ENCODE measurements around the gene SBK1.

Gene SBK1

DNA sequence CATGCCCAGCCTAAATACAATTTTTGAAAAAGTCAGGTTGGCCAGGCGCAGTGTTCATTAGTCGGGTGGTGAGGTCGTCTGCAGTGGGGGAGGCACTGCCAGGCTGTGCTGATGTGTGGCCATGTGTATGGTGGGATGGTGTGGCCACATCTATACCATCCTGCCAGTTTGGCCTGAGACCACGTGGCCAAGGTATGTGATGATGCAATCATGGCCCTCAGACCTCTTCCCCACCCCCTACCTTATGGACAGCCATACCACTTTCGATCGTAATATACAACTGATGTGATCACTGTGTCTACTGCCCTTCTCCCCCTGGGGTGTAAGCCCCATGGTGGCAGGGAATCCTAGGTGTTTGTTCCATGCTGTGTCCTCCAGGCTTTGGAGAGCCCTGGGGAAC, 23.7 kb downstream of the SBK1 start:
- no peak overlapping the region for H3K27ac ChIP-seq (ENCODE audit: low read length)
- H3K27me3 ChIP-seq (ENCODE audit: control insufficient read depth, insufficient read depth, low read length), result no peaks in the 10 kb centered on the region
- no peak overlapping the region for H3K4me3 ChIP-seq (ENCODE audit: low read length)
- no peaks in the 10 kb centered on the region; the same call in 1 of the 2 replicates for H3K4me1 ChIP-seq (ENCODE audit: control insufficient read depth, insufficient read depth, low read length)
- no CpG with 5 or more reads among the region's 6 CpGs for WGBS (ENCODE audit: insufficient coverage, insufficient read length)
- peaks cover 13% of the 10 kb centered on the region for H3K36me3 ChIP-seq (ENCODE audit: control insufficient read depth, insufficient read depth, low read length)
- no peak for DNase-seq (ENCODE audit: low read depth, low spot score)
- H3K9me3 ChIP-seq (ENCODE audit: control insufficient read depth, insufficient read depth, low read length), result no peaks in the 10 kb centered on the region

DNA sequence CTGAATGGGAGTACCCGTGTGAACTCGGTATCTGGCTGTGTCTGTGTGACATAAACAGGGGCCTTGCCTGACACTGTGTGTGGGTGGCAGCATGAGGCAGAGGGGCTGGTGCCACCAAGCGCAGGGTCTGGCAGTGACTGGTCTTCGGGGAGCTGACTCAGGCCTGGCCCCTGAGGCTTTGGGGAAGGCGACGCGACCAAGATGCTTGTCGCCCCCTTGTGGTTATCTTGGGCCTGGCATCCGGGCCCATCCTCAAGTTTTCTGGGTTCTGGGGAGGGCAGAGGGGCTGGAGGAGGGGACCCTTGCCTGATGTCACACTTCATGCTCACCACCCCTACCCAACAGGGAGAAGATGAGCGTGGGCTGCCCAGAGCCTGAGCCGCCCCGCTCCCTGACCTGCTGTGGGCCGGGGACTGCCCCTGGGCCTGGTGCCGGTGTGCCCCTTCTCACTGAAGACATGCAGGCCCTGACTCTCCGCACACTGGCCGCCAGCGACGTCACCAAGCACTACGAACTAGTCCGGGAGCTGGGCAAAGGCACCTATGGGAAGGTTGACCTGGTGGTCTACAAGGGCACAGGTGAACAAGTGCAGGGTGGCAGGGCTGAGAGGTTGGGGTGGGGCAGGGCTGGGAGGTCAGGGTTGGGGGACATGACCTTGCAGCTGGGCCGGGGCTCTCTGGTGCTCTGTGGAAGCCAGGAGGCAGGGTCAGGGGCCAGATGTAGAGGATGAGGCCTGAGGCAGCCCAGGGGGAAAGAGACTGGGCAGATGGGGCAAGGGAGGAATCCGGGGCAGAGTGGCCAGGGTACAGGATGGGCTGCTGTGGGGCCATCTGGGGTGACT, 24.9 kb downstream of the SBK1 start:
- Histone ChIP-seq H3K9me3 (ENCODE audit: control insufficient read depth, insufficient read depth, low read length) (no peaks in the 10 kb centered on the region), H3K4me3 (ENCODE audit: low read length) (no peak overlapping the region), H3K27ac (ENCODE audit: low read length) (no peak overlapping the region), H3K4me1 (ENCODE audit: control insufficient read depth, insufficient read depth, low read length) (no peaks in the 10 kb centered on the region; the same call in 1 of the 2 replicates), H3K27me3 (ENCODE audit: control insufficient read depth, insufficient read depth, low read length) (no peaks in the 10 kb centered on the region), H3K36me3 (ENCODE audit: control insufficient read depth, insufficient read depth, low read length) (peaks cover 13% of the 10 kb centered on the region)
- no CpG with 5 or more reads among the region's 22 CpGs for WGBS (ENCODE audit: insufficient coverage, insufficient read length)
- DNase-seq (ENCODE audit: low read depth, low spot score), result no peak

DNA sequence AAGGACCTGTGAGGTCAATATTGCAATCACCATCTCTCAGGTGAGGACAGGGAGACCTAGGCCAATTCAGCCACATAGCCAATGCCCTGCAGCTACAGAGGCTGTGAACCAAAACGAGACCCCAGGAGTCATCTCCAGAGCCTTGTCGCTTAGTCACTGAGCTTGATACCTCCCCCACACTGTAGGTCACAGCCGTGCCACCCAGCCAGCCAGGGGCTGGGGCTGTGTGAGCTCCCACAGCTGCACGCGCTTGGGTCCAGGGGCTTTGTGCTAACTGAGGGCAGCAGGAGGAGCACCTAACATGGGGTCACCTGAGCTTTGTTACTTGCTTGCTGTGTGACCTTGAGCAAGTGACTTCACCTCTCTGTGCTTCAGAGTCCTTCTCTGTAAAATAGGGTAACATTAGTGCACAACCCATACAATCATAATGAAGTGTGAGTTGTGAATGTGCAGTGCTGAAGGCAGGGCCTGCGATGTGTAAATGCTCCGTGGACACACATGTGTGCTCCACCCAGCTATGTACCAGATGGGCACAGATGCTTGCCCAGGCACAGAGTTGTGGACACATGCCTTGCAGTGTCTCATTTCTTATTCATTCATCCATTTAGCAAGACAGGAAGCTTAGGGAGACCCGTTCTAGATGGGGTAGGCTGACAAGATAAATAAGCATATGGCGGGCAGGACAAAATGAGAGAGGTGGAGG, 25.9 kb downstream of the SBK1 start:
- H3K4me1 ChIP-seq (ENCODE audit: control insufficient read depth, insufficient read depth, low read length), result no peaks in the 10 kb centered on the region; the same call in 1 of the 2 replicates
- no peak overlapping the region for H3K27ac ChIP-seq (ENCODE audit: low read length)
- DNase-seq (ENCODE audit: low read depth, low spot score), result no peak
- no peaks in the 10 kb centered on the region for H3K9me3 ChIP-seq (ENCODE audit: control insufficient read depth, insufficient read depth, low read length)
- no CpG with 5 or more reads among the region's 9 CpGs for WGBS (ENCODE audit: insufficient coverage, insufficient read length)
- H3K27me3 ChIP-seq (ENCODE audit: control insufficient read depth, insufficient read depth, low read length), result no peaks in the 10 kb centered on the region
- no peak overlapping the region for H3K4me3 ChIP-seq (ENCODE audit: low read length)
- H3K36me3 ChIP-seq (ENCODE audit: control insufficient read depth, insufficient read depth, low read length), result peaks cover 13% of the 10 kb centered on the region

DNA sequence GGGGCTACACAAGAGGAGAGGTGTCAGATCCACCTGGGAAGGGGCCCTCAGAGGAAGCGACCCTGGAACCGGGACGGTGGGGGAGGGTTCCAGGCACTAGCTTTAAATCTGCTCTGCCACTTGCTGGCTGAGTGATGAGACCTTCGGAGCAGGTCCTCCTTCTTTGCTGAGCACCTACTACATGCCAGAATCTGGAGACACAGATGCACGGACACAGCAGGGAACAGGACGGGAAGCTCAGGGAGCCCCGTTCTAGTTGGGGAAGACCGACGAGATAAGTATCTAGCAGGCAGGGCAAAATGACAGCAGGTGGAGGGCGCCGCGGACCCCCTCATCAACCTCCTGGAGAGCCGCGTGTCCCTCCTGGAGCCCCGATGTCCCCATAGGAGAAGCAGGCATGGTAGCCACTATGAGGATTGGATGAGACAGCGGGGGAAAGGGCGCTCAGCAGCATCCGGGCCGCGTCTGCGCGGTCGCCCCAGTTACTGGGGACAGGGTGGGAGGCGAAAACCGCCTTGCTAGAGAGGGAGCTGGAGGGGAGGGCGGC, 27.2 kb downstream of the SBK1 start:
- H3K36me3 ChIP-seq (ENCODE audit: control insufficient read depth, insufficient read depth, low read length), result peaks cover 13% of the 10 kb centered on the region

DNA sequence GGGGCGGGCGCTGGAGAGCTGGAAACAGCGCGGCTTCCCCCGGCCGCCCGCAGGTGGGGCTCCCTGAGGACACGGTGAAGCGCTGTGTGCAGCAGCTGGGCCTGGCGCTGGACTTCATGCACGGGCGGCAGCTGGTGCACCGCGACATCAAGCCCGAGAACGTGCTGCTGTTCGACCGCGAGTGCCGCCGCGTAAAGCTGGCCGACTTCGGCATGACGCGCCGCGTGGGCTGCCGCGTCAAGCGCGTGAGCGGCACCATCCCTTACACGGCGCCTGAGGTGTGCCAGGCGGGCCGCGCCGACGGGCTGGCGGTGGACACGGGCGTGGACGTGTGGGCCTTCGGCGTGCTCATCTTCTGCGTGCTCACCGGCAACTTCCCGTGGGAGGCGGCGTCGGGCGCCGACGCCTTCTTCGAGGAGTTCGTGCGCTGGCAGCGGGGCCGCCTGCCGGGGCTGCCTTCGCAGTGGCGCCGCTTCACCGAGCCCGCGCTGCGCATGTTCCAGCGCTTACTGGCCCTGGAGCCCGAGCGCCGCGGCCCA, 27.8 kb downstream of the SBK1 start:
- WGBS (ENCODE audit: insufficient coverage, insufficient read length), result no CpG with 5 or more reads among the region's 73 CpGs
- DNase-seq (ENCODE audit: low read depth, low spot score), result no peak
- H3K36me3 ChIP-seq (ENCODE audit: control insufficient read depth, insufficient read depth, low read length), result peaks cover 13% of the 10 kb centered on the region

More for the DNA sequence above, 27.2 kb downstream of the SBK1 start:
- no peak overlapping the region for H3K27ac ChIP-seq (ENCODE audit: low read length)
- no CpG with 5 or more reads among the region's 26 CpGs for WGBS (ENCODE audit: insufficient coverage, insufficient read length)
- no peak overlapping the region for H3K4me3 ChIP-seq (ENCODE audit: low read length)
- no peaks in the 10 kb centered on the region; the same call in 1 of the 2 replicates for H3K4me1 ChIP-seq (ENCODE audit: control insufficient read depth, insufficient read depth, low read length)
- no peaks in the 10 kb centered on the region for H3K9me3 ChIP-seq (ENCODE audit: control insufficient read depth, insufficient read depth, low read length)
- H3K27me3 ChIP-seq (ENCODE audit: control insufficient read depth, insufficient read depth, low read length), result no peaks in the 10 kb centered on the region
- no peak for DNase-seq (ENCODE audit: low read depth, low spot score)

DNA sequence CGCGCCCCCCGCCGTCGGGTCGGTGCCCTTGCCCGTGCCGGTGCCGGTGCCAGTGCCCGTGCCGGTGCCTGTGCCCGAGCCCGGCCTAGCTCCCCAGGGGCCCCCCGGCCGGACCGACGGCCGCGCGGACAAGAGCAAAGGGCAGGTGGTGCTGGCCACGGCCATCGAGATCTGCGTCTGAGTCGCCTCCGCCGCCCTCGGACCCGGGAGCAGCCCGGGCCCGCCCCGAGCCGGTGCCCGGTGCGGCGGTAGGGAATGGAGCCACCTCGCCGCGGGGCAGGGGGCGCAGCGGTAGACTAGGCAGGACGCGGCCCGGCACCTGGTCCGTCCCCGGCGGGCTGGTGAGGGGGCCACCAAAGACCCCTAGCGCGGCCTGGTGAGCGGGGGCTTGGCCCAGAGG, 28.4 kb downstream of the SBK1 start:
- Histone ChIP-seq H3K27me3 (ENCODE audit: control insufficient read depth, insufficient read depth, low read length) (no peaks in the 10 kb centered on the region), H3K4me3 (ENCODE audit: low read length) (no peak overlapping the region), H3K4me1 (ENCODE audit: control insufficient read depth, insufficient read depth, low read length) (no peaks in the 10 kb centered on the region; the same call in 1 of the 2 replicates), H3K9me3 (ENCODE audit: control insufficient read depth, insufficient read depth, low read length) (no peaks in the 10 kb centered on the region), H3K36me3 (ENCODE audit: control insufficient read depth, insufficient read depth, low read length) (peaks cover 13% of the 10 kb centered on the region), H3K27ac (ENCODE audit: low read length) (no peak overlapping the region)
- no CpG with 5 or more reads among the region's 49 CpGs for WGBS (ENCODE audit: insufficient coverage, insufficient read length)
- no peak for DNase-seq (ENCODE audit: low read depth, low spot score)

More for the DNA sequence above, 27.8 kb downstream of the SBK1 start:
- no peaks in the 10 kb centered on the region; the same call in 1 of the 2 replicates for H3K4me1 ChIP-seq (ENCODE audit: control insufficient read depth, insufficient read depth, low read length)
- H3K27ac ChIP-seq (ENCODE audit: low read length), result no peak overlapping the region
- H3K9me3 ChIP-seq (ENCODE audit: control insufficient read depth, insufficient read depth, low read length), result no peaks in the 10 kb centered on the region
- no peaks in the 10 kb centered on the region for H3K27me3 ChIP-seq (ENCODE audit: control insufficient read depth, insufficient read depth, low read length)
- no peak overlapping the region for H3K4me3 ChIP-seq (ENCODE audit: low read length)

DNA sequence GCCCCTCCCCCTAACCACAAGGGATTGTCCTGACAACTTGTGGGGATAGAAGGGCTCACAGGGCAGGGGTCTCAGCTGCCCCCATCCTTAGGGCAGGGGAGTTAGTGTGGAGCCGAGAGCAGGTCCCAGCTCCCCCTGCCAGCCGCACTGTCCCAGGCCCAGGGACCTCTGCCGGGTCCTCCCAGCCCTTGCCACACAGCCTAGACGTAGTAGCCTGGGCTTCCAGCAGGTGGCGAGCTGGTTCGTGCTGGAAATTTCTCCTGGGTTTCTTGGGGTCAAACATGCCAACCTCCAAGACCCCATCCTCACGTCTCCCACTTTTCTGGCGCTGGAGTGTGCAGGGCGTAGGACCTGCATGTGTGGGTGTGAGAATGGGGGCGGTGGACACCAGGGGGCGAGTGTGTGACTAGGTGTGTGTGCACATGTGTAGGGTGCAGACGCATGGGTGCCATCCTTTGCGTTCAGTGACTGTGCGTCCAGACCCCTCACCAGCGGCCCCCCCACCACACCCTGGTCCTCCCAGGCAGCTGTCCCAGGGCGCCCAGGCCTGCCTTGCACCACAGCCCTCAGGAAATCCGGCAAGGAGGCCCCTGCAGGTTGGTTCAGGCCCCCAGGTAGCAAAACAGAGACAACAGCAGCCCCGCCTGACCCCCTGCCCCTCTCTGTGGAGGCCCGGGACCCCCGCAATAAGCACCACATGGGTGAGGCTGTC, 29.5 kb downstream of the SBK1 start:
- Histone ChIP-seq H3K4me1 (ENCODE audit: control insufficient read depth, insufficient read depth, low read length) (no peaks in the 10 kb centered on the region; the same call in 1 of the 2 replicates), H3K36me3 (ENCODE audit: control insufficient read depth, insufficient read depth, low read length) (peaks cover 13% of the 10 kb centered on the region), H3K9me3 (ENCODE audit: control insufficient read depth, insufficient read depth, low read length) (no peaks in the 10 kb centered on the region), H3K27me3 (ENCODE audit: control insufficient read depth, insufficient read depth, low read length) (no peaks in the 10 kb centered on the region), H3K27ac (ENCODE audit: low read length) (no peak overlapping the region), H3K4me3 (ENCODE audit: low read length) (no peak overlapping the region)
- no peak for DNase-seq (ENCODE audit: low read depth, low spot score)
- WGBS (ENCODE audit: insufficient coverage, insufficient read length), result no CpG with 5 or more reads among the region's 20 CpGs

DNA sequence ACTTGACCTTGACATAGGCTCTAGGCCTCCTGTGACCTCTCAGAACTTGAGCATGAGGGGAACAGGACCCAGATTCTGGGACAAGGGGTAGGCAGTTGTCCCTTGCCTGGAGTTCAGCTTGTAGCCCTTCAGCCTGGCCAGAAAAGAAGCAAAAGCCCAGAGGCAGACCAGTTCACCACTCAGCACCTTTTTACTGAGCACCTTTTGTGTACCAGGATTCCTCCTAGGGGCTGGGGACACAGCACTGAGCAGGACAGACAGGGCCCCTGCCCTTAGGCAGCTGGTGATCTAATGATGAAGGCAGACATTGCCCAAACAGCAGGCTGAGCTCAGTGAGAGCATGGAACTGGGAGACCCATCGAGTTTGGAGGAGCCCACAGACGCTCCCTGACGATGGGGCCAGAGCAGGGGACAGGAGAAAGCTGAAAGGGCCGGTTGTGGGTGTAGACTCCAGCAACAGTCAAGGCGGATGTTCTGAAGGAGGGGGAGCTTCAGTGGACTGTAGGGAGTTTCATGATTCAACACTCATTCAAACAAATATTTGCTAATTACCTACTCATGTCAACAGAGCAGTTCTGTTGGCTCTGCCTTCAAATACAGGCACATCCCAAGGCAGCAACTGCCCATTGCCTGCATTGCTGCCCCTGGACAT, 32.0 kb downstream of the SBK1 start:
- Histone ChIP-seq H3K27me3 (ENCODE audit: control insufficient read depth, insufficient read depth, low read length) (no peaks in the 10 kb centered on the region), H3K9me3 (ENCODE audit: control insufficient read depth, insufficient read depth, low read length) (no peaks in the 10 kb centered on the region), H3K27ac (ENCODE audit: low read length) (no peak overlapping the region), H3K4me3 (ENCODE audit: low read length) (no peak overlapping the region), H3K36me3 (ENCODE audit: control insufficient read depth, insufficient read depth, low read length) (peaks cover 11% of the 10 kb centered on the region), H3K4me1 (ENCODE audit: control insufficient read depth, insufficient read depth, low read length) (no peaks in the 10 kb centered on the region)
- no peak for DNase-seq (ENCODE audit: low read depth, low spot score)
- no CpG with 5 or more reads among the region's 5 CpGs for WGBS (ENCODE audit: insufficient coverage, insufficient read length)

DNA sequence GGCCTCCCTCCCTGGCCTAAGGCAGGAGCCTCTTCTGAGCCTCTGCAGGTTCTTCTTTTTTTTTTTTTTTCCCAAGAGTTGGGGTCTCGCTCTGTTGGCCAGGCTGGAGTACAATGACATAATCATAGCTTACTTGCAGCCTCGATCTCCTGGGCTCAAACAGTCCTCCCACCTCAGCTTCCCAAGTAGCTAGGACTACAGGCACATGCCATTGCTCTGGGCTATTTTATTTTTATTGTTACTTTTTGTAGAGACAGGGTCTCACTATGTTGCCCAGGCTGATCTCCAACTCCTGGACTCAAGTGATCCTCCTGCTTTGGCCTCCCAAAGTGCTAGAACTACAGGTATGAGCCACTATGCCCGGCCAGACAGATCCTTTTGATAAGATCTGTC, 32.6 kb downstream of the SBK1 start:
- Histone ChIP-seq H3K27me3 (ENCODE audit: control insufficient read depth, insufficient read depth, low read length) (no peaks in the 10 kb centered on the region), H3K36me3 (ENCODE audit: control insufficient read depth, insufficient read depth, low read length) (peaks cover 6% of the 10 kb centered on the region), H3K4me1 (ENCODE audit: control insufficient read depth, insufficient read depth, low read length) (no peaks in the 10 kb centered on the region), H3K4me3 (ENCODE audit: low read length) (no peak overlapping the region), H3K27ac (ENCODE audit: low read length) (no peak overlapping the region), H3K9me3 (ENCODE audit: control insufficient read depth, insufficient read depth, low read length) (no peaks in the 10 kb centered on the region)
- no CpG with 5 or more reads among the region's 3 CpGs for WGBS (ENCODE audit: insufficient coverage, insufficient read length)
- DNase-seq (ENCODE audit: low read depth, low spot score), result no peak
